ENCODE data around the gene AKAP11.
"Not testable (repeated sequence)": the region's sequence is repeated elsewhere in the genome, so short reads cannot be mapped to it uniquely, and the experiment has no call there.

AKAP11 gene

GRCh38 chr13:42272115-42272803 lies at the start of gene AKAP11:
AKAP11 (plus strand) TSS chr13:42272152; CDS start chr13:42286349, 14,197 bp downstream.
- no peak for DNase-seq (ENCODE audit: low read depth)
- peak within 1 kb of the TSS; percentile 94 for H3K4me3 ChIP-seq (ENCODE audit: control insufficient read depth, low read depth, low read length)
- no peak for TF ChIP-seq CTCF (IDR thresholded peaks at IDR 0.05; ENCODE audit: control insufficient read depth, insufficient read depth, low read depth, low read length, missing control alignments)

GRCh38 chr13:42223681-42224080 lies 48.3 kb upstream of the AKAP11 start:
- DNase-seq (ENCODE audit: low read depth): no peak
- TF ChIP-seq CTCF (IDR thresholded peaks at IDR 0.05; ENCODE audit: control insufficient read depth, insufficient read depth, low read depth, low read length, missing control alignments): no peak
- no peak overlapping the region for H3K4me3 ChIP-seq (ENCODE audit: control insufficient read depth, low read depth, low read length)

- no peak for TF ChIP-seq CTCF (IDR thresholded peaks at IDR 0.05; ENCODE audit: control insufficient read depth, insufficient read depth, low read depth, low read length, missing control alignments)
- no peak for DNase-seq (ENCODE audit: low read depth)
- H3K4me3 ChIP-seq (ENCODE audit: control insufficient read depth, low read depth, low read length): no peak overlapping the region
Observed at GRCh38 chr13:42225051-42225450, 46.9 kb upstream of the AKAP11 start.

- DNase-seq (ENCODE audit: low read depth); H3K4me3 ChIP-seq (ENCODE audit: control insufficient read depth, low read depth, low read length): not testable (repeated sequence)
Observed at GRCh38 chr13:42226759-42227158, 45.2 kb upstream of the AKAP11 start.

GRCh38 chr13:42228527-42228926 lies 43.4 kb upstream of the AKAP11 start:
- no peak for DNase-seq (ENCODE audit: low read depth)
- TF ChIP-seq CTCF (IDR thresholded peaks at IDR 0.05; ENCODE audit: control insufficient read depth, insufficient read depth, low read depth, low read length, missing control alignments): no peak

GRCh38 chr13:42229287-42229686 lies 42.7 kb upstream of the AKAP11 start:
- DNase-seq (ENCODE audit: low read depth): no peak
- TF ChIP-seq CTCF (IDR thresholded peaks at IDR 0.05; ENCODE audit: control insufficient read depth, insufficient read depth, low read depth, low read length, missing control alignments): no peak
- H3K4me3 ChIP-seq (ENCODE audit: control insufficient read depth, low read depth, low read length): no peak overlapping the region

More at GRCh38 chr13:42228527-42228926, 43.4 kb upstream of the AKAP11 start:
- H3K4me3 ChIP-seq (ENCODE audit: control insufficient read depth, low read depth, low read length): no peak overlapping the region

GRCh38 chr13:42232671-42233070 lies 39.3 kb upstream of the AKAP11 start:
- DNase-seq (ENCODE audit: low read depth): no peak
- TF ChIP-seq CTCF (IDR thresholded peaks at IDR 0.05; ENCODE audit: control insufficient read depth, insufficient read depth, low read depth, low read length, missing control alignments): no peak

More at GRCh38 chr13:42232671-42233070, 39.3 kb upstream of the AKAP11 start:
- H3K4me3 ChIP-seq (ENCODE audit: control insufficient read depth, low read depth, low read length): no peak overlapping the region

All from AG09309 (cell line).